ENCODE data around the gene CHST14. TPM values are rescaled to one million over a fixed set of nuclear protein-coding genes. Genes with fewer than 3 reads are reported as not detected.
A peak's percentile ranks its signal among the peaks of the same experiment; 100 is the strongest.

The CHST14 gene
- total RNA-seq, 1 experiment from 2014 or later: 34.6 TPM

DNA sequence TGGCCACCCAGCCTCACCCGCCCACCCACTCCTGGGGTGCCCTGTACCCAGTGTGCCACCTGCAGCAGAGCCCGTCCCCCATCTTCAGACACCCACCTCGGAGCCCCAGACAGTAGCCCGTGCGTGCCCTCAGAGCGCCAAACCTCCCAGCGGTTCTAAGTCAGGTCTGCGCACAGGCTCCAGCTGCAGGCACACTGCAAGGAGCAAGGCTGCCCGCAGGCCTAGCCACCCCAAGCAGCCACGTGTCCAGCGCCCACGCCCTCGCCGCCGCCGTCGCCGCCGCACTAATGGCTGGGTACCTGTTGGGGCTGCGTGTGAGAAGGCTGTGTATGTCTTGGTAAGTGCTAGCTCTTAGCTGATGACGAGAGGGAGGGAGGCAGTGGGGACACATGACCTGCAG is 8.8 kb upstream of the CHST14 start:
- DNase-seq (ENCODE audit: low spot score): no peak

DNA sequence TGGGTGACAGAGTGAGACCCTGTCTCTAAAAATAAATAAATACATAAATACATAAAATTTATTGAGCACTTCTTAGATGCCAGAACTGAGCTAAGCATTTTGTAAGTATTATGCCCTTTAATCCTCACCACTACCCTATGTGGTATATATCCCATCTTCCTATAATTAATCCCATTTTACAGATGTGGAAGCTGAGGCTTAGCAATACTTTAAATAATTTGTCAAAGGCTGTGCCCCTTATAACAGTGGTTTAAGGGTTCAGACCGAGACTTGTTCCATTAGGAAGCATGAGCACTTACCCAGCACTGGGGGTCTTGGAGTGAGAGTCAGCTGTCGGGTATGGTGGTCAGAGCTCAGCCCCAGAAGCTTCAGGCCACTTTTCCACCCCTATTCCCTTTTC is 7.5 kb upstream of the CHST14 start:
- no peak for DNase-seq (ENCODE audit: low spot score)

DNA sequence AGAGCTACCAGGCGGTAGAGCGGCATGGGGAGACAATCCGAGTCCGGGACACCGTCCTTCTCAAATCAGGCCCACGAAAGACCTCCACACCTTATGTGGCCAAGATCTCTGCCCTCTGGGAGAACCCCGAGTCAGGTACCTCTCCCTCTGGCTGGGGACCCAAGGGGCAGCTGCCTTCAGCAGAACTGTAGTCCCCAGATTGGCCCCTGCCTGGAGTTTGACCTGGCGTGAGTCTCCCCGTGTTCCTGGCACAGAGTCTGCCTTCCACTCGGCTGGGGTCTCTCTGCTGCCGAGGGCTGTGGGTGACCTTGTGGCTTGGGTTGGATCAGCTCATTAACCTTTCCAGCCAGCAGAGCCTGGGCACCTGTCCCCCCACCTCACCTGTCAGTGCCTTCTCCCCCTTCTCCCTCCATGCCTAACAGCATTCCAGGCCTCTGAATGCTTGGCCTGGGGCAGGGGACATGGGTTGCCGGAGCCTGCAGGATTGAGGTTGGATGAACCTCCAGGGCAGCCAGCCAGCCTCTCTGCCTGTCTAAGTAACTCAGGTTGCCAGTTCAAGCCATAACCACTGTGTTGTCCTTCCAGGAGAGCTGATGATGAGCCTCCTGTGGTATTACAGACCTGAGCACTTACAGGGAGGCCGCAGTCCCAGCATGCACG is 6.8 kb upstream of the CHST14 start:
- no peak for DNase-seq (ENCODE audit: low spot score)

DNA sequence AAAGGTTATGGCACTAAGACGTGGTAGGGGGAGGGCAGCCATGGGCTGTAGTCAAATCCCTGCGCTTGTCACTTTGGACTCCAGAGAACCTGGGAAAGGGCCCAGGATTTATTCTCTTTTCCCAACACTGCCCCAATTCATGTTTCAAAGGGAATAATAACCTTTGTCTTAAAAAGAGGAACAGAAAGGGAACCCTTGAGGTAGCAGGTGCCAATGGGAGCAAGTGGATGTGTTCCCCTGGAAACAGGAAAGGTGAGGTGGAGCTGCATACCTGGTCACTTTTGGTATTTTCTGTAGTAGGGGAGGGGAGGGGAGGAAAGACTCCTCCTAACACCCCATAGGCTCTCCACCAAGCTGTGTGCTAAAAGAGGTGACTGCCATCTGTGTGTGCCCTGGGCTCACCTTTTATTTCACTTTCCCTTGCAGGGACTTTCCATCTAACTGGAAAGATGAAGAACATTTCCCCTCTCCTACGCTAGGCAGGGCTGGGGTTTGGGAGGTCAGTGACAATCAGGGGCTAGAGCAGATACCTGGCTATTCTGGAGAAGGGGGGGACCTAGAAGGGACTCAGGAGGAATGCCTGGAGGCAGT is 6.1 kb upstream of the CHST14 start:
- no peak for DNase-seq (ENCODE audit: low spot score)

DNA sequence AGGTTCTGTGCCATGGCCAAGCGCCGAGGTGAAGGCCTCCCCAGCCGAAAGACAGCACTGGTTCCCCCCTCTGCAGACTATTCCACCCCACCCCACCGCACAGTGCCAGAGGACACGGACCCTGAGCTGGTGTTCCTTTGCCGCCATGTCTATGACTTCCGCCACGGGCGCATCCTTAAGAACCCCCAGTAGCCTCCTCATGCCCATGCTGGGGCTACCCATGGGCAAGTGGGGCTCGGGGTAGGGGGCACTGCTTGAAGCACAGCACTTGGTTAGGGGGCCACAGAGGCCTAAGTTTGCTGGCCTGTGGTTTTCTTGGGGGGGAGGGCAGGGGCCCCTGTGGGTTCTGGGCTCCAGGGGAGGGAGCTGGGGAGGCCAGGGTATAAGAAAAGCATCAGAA is 4.8 kb upstream of the CHST14 start:
- DNase-seq (ENCODE audit: low spot score): no peak

DNA sequence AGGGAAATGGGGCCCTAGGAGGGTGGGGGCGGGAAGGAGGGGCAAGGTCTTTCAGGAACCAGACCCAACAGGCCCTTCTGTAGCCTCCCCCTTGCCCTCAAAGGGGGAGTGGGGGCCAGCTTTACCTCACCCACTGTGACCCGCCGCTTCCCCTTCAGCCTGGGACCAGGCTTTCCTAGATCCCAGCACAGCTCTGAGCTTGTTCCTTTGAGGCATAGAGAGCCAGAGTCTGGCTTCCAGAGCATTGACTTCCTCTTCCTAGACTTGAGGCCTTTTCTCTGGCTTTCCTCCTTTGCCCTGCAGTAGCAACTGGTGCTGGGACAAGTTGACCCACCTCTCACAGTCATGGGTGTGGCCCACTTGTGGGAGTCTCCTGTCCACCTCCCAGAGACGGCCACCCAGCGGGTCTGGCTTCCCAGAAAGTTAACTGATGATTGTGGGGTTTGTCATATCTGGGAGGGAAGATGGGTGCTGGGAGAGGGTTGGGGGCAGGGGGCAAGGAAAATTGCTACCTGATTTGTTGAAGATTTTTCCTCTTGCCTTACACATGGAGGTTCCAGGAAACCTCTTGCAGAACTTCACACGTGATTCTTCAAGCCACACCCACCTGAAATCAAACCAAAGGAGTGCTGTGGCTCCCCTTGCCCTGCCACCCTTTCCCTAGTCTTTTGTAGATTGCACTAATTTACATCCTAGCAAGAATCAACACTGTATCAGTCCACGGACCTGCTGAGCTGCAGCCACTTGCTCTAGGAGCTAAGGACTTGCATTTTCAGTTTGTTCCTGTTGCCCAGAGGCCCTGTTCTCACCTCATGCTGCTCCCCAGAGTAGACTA is 4.1 kb upstream of the CHST14 start:
- no peak for DNase-seq (ENCODE audit: low spot score)

DNA sequence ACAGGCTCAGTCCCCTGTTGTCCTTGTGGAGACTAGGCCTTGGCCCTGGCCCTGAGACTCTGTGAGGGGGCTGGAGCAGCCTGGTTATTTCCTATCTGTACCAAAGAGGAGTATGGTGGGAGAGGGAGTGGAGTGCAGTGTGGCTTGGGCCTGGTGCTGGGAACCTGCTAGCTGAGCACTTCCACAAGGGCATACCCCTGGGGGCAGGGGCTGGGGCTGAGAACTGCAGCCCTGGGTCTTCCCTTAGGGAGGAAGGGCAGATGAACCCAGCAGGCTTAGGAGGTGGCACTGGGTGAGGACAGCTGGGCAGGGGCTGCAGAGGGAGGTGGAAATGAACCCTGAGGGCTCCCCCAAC is 3.5 kb upstream of the CHST14 start:
- no peak for DNase-seq (ENCODE audit: low spot score)

DNA sequence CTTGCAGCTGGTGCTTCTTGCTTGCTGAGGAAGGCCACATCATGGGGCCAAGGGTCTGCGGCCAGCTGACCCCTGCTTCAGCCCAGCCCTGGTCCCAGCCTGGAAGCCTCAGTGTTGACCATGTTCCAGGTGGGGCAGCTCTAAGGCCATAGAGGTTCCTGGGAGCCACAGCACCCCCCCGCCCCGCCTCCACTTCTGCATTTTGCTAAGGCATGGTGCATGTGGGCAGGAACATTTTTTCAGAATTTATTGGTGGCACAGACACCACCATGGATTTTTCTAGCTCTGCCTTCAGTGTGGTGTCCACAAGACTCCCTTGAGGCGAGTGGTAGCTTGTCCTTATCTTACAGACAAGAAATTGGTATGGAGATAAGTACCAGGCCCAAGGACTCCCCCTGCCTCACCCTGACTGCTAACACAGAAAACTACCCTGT is 1.9 kb upstream of the CHST14 start:
- no peak for DNase-seq (ENCODE audit: low spot score)

DNA sequence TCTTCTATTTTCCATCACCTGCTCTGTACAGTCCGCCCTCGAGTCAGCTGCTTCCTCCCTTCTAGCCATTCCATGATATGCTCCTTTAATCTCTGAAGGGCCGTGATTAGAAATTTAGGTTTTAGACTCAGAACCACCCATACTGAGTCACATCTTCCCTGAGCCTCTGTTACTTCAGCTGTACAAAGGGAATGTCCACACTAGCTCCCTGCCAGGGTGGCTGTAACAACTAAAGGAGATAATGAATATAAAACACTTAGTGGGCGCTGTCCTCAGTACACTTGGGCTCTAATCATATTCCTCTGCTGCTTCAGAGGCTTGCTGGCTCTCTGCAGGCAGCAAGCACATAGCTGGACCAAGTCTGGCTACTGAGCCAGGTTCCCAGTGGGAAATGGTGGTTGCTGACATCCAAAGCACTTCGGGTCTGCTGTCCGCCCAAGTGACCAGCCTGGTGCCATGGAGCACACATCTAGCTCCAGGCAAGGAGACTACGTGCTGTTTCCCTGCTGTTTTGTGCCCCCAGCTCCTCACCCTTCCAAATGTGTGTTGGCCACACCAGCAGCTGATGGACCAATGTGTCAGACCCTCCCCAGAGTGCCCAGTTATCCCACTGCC is 901 bp upstream of the CHST14 start:
- DNase-seq (ENCODE audit: low spot score): no peak

DNA sequence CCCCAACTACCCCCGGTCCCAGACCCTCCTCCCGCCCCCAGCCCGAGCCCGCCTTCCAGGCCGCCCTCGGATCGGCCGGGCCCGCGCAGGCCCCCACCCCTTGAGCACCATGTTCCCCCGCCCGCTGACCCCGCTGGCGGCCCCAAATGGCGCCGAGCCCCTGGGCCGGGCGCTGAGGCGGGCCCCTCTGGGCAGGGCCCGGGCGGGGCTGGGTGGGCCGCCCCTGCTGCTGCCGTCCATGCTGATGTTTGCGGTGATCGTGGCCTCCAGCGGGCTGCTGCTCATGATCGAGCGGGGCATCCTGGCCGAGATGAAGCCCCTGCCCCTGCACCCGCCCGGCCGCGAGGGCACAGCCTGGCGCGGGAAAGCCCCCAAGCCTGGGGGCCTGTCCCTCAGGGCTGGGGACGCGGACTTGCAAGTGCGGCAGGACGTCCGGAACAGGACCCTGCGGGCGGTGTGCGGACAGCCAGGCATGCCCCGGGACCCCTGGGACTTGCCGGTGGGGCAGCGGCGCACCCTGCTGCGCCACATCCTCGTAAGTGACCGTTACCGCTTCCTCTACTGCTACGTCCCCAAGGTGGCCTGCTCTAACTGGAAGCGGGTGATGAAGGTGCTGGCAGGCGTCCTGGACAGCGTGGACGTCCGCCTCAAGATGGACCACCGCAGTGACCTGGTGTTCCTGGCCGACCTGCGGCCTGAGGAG is 472 bp downstream of the CHST14 start:
- peak; percentile 15 for DNase-seq (ENCODE audit: low spot score)

DNA sequence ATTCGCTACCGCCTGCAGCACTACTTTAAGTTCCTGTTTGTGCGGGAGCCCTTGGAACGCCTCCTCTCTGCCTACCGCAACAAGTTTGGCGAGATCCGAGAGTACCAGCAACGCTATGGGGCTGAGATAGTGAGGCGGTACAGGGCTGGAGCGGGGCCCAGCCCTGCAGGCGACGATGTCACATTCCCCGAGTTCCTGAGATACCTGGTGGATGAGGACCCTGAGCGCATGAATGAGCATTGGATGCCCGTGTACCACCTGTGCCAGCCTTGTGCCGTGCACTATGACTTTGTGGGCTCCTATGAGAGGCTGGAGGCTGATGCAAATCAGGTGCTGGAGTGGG is 995 bp downstream of the CHST14 start:
- no peak for DNase-seq (ENCODE audit: low spot score)

DNA sequence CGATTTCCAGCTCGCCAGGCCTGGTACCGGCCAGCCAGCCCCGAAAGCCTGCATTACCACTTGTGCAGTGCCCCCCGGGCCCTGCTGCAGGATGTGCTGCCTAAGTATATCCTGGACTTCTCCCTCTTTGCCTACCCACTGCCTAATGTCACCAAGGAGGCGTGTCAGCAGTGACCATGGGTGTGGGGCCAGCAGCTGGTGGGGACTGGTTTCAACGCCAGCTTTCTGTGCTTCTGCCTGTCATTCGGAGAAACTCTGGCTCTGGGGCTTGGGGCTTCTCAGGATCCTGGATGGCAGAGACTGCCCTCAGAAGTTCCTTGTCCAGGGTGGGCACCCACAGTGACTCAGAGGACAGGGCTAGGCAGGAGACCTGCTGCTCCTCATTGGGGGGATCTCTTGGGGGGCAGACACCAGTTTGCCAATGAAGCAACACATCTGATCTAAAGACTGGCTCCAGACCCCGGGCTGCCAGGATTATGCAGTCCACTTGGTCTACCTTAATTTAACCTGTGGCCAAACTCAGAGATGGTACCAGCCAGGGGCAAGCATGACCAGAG is 1.5 kb downstream of the CHST14 start:
- no peak for DNase-seq (ENCODE audit: low spot score)

DNA sequence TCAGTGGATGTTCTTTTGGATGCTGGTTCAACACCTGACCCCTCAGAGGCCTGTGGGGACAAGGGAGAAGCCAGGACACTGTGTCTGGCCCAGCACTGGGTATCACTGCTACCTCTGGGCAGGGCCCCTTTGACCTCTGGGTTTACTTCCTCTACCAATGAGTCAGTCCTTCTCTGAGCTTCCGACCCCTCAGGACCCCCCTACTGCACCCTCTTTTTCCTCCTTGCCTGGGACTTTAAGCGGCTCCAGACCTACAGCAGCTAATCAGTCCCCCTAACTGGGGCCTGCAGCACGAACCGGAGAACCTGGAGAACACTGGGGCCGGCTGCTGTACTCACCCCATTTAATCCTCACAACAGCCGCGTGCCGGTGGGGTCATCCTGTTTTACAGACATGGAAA is 3.8 kb downstream of the CHST14 start:
- DNase-seq (ENCODE audit: low spot score): no peak

DNA sequence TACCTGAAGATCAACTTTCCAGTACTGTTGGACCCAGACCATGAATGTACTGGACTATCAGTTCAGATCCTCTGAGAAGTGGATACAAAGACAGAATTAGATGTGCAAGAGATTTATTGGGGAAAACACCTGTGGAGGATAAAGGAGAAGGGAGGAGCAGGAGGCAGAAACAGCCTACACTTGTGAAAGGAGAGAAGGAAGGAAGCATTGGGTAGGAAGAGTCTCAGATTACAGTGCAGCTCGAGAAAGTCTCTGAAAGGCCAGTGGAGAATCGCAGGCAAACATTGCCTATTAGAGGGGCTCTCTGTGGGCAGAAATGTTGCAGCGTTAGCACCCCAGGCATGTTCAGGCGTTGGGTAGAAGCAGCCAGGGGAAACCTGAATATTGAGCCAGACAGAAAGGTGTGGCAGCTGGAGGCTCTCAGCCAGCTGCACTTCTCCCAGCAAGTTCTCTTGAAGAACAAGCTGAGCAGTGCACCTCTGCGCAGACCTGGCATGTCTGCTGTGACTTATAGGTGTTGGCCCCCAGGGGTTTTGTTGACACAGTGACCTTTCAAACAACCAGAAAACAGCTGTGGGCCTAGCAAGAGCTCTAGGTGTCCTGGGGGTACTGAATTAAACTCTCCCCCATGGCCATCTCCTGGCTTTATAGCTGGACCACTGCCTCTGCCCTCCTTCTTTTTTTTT is 7.0 kb downstream of the CHST14 start:
- no peak for DNase-seq (ENCODE audit: low spot score)

DNA sequence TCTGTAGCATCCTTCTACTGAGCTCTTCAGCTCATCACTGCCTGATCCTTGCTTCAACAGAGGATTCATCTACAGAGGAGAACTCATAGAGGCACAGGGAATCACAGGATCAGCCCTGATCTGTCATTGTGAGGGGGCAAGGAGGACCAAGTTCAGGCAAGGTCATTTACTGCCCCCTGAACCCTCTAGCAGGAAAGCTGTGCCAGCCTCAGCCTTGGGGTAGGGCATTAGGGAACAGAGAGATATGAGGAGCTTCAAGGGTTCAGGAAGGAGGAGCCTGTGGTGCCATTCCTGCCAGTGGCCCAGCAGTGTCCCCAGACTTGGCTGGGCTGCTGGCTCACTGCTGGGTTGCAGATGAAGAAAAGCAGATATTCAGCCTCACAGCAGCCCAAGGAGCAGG is 8.2 kb downstream of the CHST14 start:
- DNase-seq (ENCODE audit: low spot score): no peak

DNA sequence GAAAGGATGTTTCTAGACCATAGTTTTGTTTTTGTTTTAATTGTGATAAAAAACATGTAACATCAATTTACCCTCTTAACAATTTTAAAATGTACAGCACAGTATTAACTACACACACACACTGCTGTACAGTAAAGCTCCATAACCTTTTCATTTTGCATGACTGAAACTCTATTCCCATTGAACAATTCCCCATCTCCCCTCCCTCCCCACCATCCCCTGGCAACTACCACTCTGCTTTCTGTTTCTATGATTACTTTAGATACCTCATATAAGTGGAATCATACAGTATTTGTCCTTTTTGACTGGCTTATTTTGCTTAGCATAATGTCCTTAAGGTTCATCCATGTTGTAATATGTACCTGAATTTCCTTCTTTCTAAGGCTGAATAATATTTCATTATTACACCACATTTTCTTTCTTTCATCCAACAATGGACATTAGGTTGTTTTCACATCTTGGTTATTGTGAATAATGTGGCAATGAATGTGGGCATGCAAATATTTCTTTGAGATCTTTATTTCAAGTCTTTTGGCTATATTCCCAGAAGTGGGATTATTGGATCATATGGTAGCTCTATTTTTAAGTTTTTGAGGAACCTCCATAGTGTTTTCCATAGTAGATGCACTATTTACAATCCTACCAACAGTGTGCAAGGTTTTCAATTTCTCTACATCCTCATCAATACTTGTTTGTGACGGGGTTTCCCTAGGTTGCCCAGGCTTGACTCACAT is 10.7 kb downstream of the CHST14 start:
- no peak for DNase-seq (ENCODE audit: low spot score)

DNA sequence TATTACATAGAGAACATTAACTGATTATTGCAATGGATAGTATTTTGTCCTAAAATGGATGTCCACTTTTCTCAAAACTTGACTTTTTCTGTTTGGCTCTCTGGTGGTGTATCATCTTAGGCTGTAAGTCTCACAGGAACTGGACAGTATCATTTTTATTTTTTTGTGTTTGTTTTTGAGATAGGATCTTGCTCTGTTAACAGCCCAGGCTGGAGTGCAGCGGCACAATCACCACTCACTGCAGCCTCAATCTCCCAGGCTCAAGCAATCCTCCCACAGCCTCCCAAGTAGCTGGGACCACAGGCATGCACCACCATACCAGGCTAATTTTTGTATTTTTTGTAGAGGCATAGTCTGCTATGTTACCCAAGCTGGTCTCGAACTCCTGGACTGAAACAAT is 13.1 kb downstream of the CHST14 start:
- DNase-seq (ENCODE audit: low spot score): no peak

DNA sequence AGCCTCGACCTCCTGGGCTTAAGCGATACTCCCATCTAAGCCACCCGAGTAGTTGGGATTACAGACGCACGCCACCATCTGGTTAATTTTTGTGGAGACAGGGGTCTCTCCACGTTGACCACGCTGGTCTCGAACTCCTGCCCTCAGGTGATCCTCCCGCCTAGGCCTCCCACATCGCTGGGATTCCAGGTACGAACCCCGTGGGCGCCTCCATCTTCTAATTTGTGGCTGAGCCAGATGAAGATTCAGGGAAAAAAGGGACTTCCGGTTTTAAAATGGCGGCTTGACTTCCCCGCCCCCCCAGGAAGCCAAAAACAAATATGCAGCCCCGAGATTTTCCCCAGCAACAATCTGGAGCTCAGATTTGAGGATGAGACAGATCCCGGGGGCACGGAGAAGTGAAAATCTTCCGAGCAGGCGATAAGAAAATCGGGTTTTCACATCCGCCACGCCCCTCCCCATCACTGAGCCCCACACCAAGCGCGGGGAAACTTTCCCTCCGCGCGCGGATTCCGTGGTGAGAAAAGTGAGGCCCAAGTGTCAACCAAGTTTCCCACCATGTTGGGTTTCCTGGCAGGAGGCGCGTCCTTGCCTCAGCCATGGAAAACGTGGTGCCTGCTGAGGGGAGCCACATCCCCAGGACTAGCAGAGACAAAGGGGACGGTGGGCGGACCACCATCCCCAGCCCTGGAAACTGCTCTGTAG is 15.4 kb downstream of the CHST14 start:
- no peak for DNase-seq (ENCODE audit: low spot score)

DNA sequence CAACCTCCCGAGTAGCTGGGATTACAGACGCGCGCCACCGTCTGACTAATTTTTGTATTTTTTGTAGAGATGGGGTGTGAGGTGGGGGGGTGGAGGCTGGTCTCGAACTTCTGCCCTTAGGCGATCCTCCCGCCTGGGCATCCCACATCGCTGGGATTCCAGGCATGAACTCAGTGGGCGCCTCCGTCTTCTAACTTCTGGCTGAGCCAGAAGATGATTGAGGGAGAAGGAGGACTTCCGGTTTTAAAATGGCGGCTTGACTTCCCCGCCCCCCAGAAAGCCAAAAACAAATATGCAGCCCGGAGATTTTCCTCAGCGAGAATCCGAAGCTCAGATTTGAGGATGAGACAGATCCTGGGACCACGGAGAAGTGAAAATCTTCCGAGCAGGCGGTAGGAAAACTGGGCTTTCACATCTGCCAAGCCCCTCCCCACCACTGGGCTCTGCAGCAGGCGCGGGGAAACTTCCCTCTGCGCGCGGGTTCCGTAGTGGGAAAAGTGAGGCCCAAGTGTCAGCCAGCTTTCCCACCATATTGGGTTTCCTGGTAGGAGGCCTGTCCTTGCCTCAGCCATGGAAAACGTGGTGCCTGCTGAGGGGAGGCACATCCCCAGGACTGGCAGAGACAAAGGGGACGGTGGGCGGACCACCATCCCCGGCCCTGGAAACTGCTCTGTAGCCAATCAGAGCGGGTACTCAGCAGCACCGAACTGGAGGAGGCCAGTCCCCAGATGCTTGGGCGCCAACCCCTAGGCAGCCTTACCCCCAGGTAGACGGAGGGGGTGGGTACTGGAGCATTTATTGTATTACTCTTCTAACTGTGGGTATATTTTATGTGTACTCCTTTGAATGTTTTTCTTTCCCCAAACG is 17.3 kb downstream of the CHST14 start:
- no peak for DNase-seq (ENCODE audit: low spot score)
